Cortex of kidney (tissue), 1 donor: ENCODE measurements around the gene APIP.
"Not testable (repeated sequence)": the region's sequence is repeated elsewhere in the genome, so short reads cannot be mapped to it uniquely, and the experiment has no call there.

Source experiments
- DNase-seq: peaks from one replicate; lab custom pipeline; 2025; lab: John Stamatoyannopoulos, UW

Gene APIP

GRCh38 chr11:34926101-34926830, 10.1 kb upstream of the APIP start:
- no peak for DNase-seq

- no peak for DNase-seq
Measured at GRCh38 chr11:34924714-34925113, 8.5 kb upstream of the APIP start.

- DNase-seq = no peak
Measured at GRCh38 chr11:34921156-34921555, 5.0 kb upstream of the APIP start.

DNA sequence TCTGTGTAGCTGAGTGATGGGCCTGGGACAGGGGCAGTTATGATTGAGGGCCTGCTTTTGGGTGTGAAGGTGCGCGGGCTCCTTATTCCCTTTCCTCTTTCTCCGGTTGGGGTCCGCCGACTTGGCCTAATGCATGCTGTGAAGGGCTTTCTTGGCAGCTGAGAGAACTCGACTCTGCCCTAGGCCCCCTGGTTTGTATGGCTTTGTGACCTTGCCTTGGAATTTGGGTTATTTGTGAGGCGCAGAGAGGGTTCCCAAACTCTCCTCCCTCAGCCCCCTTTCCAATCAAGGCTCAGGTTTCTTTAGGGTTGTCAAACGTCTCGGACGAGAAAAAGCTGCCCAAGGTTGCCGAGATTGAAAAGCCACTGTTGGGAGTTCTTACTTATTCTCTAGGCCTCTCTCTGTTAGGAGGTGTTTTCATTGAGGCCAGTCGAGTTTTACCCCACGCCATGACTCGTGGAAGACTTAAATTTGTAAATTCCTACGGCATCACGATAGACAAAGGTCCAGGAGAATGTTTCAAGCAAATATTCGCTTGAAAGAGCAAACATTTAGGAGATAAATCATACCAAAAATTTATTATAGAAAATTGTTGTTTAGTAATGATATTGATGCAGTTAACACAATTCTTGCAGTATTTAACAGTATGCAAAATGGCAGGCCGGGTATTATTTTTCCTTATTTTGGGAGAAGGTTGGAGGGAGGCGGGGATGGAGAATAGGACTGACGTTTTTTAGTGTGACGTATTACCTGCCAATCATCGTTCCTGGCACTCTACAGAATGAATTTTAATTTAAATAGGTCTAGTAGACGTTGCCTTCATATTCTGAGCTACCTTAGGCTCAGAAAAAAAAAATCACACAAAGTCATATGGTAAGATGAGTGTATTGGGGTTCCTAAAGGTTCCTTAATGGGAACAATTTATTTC, 928 bp upstream of the APIP start:
- no peak for DNase-seq

- no peak for DNase-seq
Measured at GRCh38 chr11:34915136-34916014, 804 bp downstream of the APIP start.

GRCh38 chr11:34913556-34913955, 2.6 kb downstream of the APIP start:
- DNase-seq = not testable (repeated sequence)

DNA sequence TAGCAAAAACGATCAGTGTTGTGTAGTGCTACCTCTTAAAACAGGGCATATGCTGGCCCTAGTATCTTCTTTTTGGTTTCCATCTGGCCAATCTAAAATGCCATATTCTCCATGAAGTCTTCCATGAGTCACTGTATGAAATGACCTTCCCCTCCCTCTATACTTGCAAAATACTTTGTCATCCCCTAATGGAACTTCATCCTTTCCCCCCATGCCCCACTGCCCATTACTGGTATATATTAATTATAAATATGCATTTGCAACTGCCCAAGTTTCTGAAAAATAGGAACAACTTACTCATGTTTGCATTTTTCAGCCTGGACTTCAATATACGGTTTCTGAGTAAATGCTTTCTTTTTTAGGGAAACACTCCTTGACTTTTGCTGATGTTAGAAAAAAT, 4.5 kb downstream of the APIP start:
- DNase-seq = no peak

- DNase-seq = no peak
Measured at GRCh38 chr11:34910817-34911216, 5.4 kb downstream of the APIP start.

GRCh38 chr11:34909955-34910354, 6.2 kb downstream of the APIP start:
- DNase-seq = no peak

GRCh38 chr11:34909415-34909814, 6.8 kb downstream of the APIP start:
- no peak for DNase-seq

- DNase-seq = no peak
Measured at GRCh38 chr11:34907934-34908593, 8.1 kb downstream of the APIP start.

DNA sequence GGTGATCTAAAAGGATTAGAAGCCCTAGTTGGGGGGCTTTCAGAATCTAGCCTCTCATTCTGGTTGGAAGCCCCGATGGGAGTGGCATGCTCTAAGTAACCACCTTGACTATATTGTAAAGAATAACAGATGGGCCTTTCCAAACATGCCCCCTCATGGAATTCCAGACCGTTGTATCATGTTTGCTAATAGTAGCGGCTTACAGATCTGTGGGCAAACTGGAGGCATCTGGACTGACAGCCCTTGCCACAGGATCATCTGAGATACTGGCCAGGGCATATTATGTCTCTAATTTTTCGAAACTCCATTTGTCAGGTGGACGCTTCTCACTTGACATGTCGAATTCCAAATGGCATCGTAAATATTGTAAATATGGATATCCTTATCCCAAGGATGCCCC, 10.5 kb downstream of the APIP start:
- no peak for DNase-seq

DNA sequence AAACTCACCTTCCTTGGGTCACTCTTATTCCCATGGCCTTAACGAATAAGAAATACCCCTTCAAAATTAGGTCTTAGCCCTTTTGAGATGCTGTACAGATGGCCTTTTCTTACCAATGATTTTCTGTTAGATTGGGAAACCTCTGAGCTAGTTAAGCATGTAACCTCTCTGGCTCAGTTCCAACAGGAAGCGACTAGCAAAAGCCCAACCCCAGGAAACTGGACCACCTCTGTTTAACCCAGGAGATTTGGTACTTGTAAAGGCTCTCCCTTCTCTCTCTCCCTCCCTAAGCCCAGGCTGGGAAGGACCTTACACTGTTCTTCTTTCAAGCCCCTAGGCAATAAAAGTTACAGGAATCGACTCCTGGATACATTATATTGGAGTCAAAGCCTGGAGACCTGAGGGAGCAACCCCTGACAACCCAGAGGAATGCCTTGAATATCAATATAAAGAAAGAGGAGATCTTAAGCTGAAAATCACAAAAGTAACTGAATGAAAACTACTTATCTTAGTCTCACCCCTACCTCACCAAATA, 11.7 kb downstream of the APIP start:
- DNase-seq = no peak

- no peak for DNase-seq
Measured at GRCh38 chr11:34899633-34900016, 16.6 kb downstream of the APIP start.

DNA sequence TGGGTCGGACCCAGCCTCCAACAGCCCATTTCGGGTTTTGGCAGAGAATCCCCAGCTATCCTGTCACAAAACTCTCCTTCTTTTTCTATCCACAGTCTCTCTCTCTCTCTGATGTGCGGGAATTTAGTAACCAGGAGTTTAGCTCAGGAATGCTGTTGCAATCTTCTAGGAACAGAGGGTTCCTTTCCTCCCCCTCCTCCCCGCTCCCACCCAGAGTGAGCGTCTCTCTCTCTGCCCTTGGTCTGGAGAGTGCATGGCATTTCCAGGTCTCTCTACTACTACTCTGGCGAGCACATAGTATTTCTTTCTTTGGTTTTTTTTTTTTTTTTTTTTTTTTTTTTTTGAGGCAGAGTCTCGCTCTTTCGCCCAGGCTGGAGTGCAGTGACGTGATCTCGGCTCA, 17.7 kb downstream of the APIP start:
- DNase-seq = no peak

- no peak for DNase-seq
Measured at GRCh38 chr11:34897171-34897870, 18.9 kb downstream of the APIP start.

- DNase-seq = not testable (repeated sequence)
Measured at GRCh38 chr11:34896191-34896590, 20.0 kb downstream of the APIP start.

GRCh38 chr11:34893416-34893815, 22.8 kb downstream of the APIP start:
- DNase-seq = no peak

GRCh38 chr11:34891611-34892010, 24.6 kb downstream of the APIP start:
- DNase-seq = no peak

- no peak for DNase-seq
Measured at GRCh38 chr11:34890812-34891211, 25.4 kb downstream of the APIP start.

- DNase-seq = no peak
Measured at GRCh38 chr11:34890089-34890488, 26.1 kb downstream of the APIP start.
